DND-41 (cell line): ENCODE measurements around the gene PIRT.

Experiments used
- ATAC-seq: fragments of 200-7000 bp; cut with Tn5 transposase; 3 replicates; pipeline ENCODE4 v1.9.1; 2021; ENCODE audit warnings: low read depth; ENCODE audit not compliant: insufficient read depth
- DNase-seq: peaks from one replicate; pipeline ENCODE4 v3.0.0-alpha.2; 2020
- H2AFZ ChIP-seq: 2 replicates; pipeline ENCODE4 v1.6.0; 2012; ENCODE audit warnings: low read depth, low read length
- H3K27ac ChIP-seq: 2 replicates; pipeline ENCODE4 v1.5.1; 2012; ENCODE audit warnings: low read length, inconsistent platforms
- H3K27me3 ChIP-seq: fragments of 200-600 bp; sonication (generic); 2 replicates; pipeline ENCODE4 v1.6.0; 2012; ENCODE audit warnings: low read length, mild to moderate bottlenecking, inconsistent platforms; ENCODE audit not compliant: insufficient read depth, poor library complexity
- H3K36me3 ChIP-seq: 2 replicates; pipeline ENCODE4 v1.5.1; 2012; ENCODE audit warnings: low read length, inconsistent platforms; ENCODE audit not compliant: insufficient read depth
- H3K4me1 ChIP-seq: 2 replicates; pipeline ENCODE4 v1.5.1; 2012; ENCODE audit warnings: mild to moderate bottlenecking, low read length; ENCODE audit not compliant: insufficient read depth
- H3K4me2 ChIP-seq: 2 replicates; pipeline ENCODE4 v1.6.0; 2012; ENCODE audit warnings: mild to moderate bottlenecking, moderate library complexity, low read length, inconsistent platforms; ENCODE audit not compliant: insufficient read depth
- H3K4me3 ChIP-seq, 2 experiments: fragments of 200-600 bp in 1 of 2; shearing (Covaris generic) in 1 of 2; 2 replicates each; pipeline ENCODE4 v1.5.1; 2012 to 2016; ENCODE audit warnings: inconsistent platforms in 2 of 2, low read length in 2 of 2, mild to moderate bottlenecking in 2 of 2, low read depth in 1 of 2, moderate library complexity in 1 of 2
- H3K79me2 ChIP-seq: 2 replicates; pipeline ENCODE4 v1.6.0; 2012; ENCODE audit warnings: low read length, inconsistent platforms; ENCODE audit not compliant: insufficient read depth
- H3K9ac ChIP-seq: 2 replicates; pipeline ENCODE4 v1.6.0; 2012; ENCODE audit warnings: low read depth, mild to moderate bottlenecking, inconsistent platforms, low read length, moderate library complexity
- H3K9me3 ChIP-seq: 2 replicates; pipeline ENCODE4 v1.5.1; 2012; ENCODE audit warnings: low read length, moderate library complexity, mild to moderate bottlenecking, inconsistent platforms; ENCODE audit not compliant: insufficient read depth, severe bottlenecking
- H4K20me1 ChIP-seq: 2 replicates; pipeline ENCODE4 v1.6.0; 2012; ENCODE audit warnings: low read length; ENCODE audit not compliant: insufficient read depth
- CTCF ChIP-seq: IDR thresholded peaks from 2 replicates; pipeline ENCODE4 v1.5.1; 2012; ENCODE audit warnings: borderline replicate concordance, low read length, moderate library complexity, mild to moderate bottlenecking; ENCODE audit not compliant: poor library complexity, severe bottlenecking; ENCODE audit errors: extremely low read depth
- EZH2 ChIP-seq: IDR thresholded peaks from 3 replicates; pipeline ENCODE4 v1.6.1; 2012; ENCODE audit warnings: borderline replicate concordance, low read depth, mild to moderate bottlenecking, moderate library complexity, low read length, inconsistent platforms; ENCODE audit not compliant: severe bottlenecking

The PIRT gene

GRCh38 chr17:10785295-10785694 lies 52.6 kb downstream of the PIRT start:
- no peak for TF ChIP-seq EZH2
- no peaks in the 10 kb centered on the region for H3K4me1 ChIP-seq
- DNase-seq: no peak
- no peaks in the 10 kb centered on the region for H3K79me2 ChIP-seq
- H3K27me3 ChIP-seq: peaks cover 3% of the 10 kb centered on the region
- no peak overlapping the region for H3K9ac ChIP-seq
- H4K20me1 ChIP-seq: no peaks in the 10 kb centered on the region
- no peak overlapping the region for H2AFZ ChIP-seq
- no peak overlapping the region for H3K4me2 ChIP-seq
- ATAC-seq: no peak
- no peak overlapping the region for H3K4me3 ChIP-seq
- no peak overlapping the region for H3K27ac ChIP-seq
- H3K36me3 ChIP-seq: no peaks in the 10 kb centered on the region
- no peaks in the 10 kb centered on the region for H3K9me3 ChIP-seq

- no peak overlapping the region for H3K4me3 ChIP-seq
- H4K20me1 ChIP-seq: no peaks in the 10 kb centered on the region
- H3K36me3 ChIP-seq: no peaks in the 10 kb centered on the region
- H3K4me1 ChIP-seq: no peaks in the 10 kb centered on the region
- ATAC-seq (no peak), DNase-seq (no peak)
- no peak overlapping the region for H2AFZ ChIP-seq
- TF ChIP-seq EZH2 (no peak), CTCF (no peak)
- H3K9me3 ChIP-seq: no peaks in the 10 kb centered on the region
- H3K9ac ChIP-seq: no peak overlapping the region
- no peak overlapping the region for H3K4me2 ChIP-seq
- H3K79me2 ChIP-seq: no peaks in the 10 kb centered on the region
- H3K27me3 ChIP-seq: peaks cover 4% of the 10 kb centered on the region
- no peak overlapping the region for H3K27ac ChIP-seq
Observed at GRCh38 chr17:10779609-10780008, 58.3 kb downstream of the PIRT start.

- ATAC-seq (no peak), DNase-seq (no peak)
- Histone ChIP-seq H3K9ac (no peak overlapping the region), H3K4me1 (no peaks in the 10 kb centered on the region), H3K36me3 (no peaks in the 10 kb centered on the region), H4K20me1 (no peaks in the 10 kb centered on the region), H3K4me2 (no peak overlapping the region), H3K79me2 (no peaks in the 10 kb centered on the region), H3K9me3 (no peaks in the 10 kb centered on the region), H3K27me3 (peaks cover 4% of the 10 kb centered on the region), H3K27ac (no peak overlapping the region), H3K4me3 (no peak overlapping the region), H2AFZ (no peak overlapping the region)
- no peak for TF ChIP-seq CTCF
Observed at GRCh38 chr17:10777890-10778289, 60.0 kb downstream of the PIRT start.

GRCh38 chr17:10777131-10777807 lies 60.6 kb downstream of the PIRT start:
- Histone ChIP-seq H3K9me3 (no peaks in the 10 kb centered on the region), H4K20me1 (no peaks in the 10 kb centered on the region), H2AFZ (no peak overlapping the region), H3K9ac (no peak overlapping the region), H3K4me2 (no peak overlapping the region), H3K27me3 (peaks cover 4% of the 10 kb centered on the region), H3K4me3 (no peak overlapping the region), H3K27ac (no peak overlapping the region), H3K4me1 (no peaks in the 10 kb centered on the region), H3K79me2 (no peaks in the 10 kb centered on the region), H3K36me3 (no peaks in the 10 kb centered on the region)
- no peak for DNase-seq
- no peak for TF ChIP-seq CTCF
- TF ChIP-seq EZH2: no peak
- no peak for ATAC-seq
